GM21786 (cell line): Measurements from ENCODE around the gene PITPNB.

Source experiments
- ATAC-seq: cut with Tn5 transposase; IDR thresholded peaks from one replicate; pipeline ENCODE4 v1.9.1; 2021; ENCODE audit not compliant: unreplicated experiment

PITPNB gene

DNA sequence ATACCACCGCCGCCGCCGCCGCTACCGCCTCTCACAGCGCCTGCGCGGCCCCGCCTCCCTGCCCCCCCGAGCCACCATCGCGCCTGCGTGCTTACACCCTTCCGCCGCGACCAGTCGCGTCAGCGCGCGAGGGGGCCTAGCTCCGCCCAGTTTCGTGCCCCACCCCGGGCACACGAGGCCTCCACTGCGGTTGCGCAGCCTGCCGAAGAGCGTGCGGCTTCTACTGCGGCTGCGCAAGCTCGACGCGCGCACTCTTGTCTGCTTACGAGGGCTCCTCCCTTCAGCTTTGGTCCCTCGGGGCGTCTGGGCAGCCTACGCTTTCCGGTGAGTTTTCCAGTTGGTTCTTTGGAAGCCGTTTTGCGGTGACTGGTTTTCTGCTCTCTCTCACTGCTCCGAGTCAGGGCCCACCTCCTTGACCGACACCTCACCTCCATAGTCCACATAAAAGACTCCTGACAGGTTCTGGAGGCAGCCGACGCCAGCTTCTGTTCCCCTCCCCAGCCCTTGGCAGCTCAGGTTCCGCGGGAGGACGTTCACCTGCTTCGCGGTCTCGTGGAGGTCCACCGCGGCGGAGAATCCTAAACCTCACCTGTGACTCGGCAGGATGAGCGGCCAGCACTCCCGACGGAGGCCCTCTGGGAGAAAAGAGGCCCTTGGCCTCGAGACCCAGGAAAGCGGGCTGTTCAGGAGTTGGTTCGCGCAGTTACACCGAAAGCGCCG is at the start of gene PITPNB:
TSS of gene PITPNB (minus strand) at position 35 of the 720 bp plus-strand sequence. CDS start 65 bp downstream, outside the sequence.
- ATAC-seq = peak; percentile 74

DNA sequence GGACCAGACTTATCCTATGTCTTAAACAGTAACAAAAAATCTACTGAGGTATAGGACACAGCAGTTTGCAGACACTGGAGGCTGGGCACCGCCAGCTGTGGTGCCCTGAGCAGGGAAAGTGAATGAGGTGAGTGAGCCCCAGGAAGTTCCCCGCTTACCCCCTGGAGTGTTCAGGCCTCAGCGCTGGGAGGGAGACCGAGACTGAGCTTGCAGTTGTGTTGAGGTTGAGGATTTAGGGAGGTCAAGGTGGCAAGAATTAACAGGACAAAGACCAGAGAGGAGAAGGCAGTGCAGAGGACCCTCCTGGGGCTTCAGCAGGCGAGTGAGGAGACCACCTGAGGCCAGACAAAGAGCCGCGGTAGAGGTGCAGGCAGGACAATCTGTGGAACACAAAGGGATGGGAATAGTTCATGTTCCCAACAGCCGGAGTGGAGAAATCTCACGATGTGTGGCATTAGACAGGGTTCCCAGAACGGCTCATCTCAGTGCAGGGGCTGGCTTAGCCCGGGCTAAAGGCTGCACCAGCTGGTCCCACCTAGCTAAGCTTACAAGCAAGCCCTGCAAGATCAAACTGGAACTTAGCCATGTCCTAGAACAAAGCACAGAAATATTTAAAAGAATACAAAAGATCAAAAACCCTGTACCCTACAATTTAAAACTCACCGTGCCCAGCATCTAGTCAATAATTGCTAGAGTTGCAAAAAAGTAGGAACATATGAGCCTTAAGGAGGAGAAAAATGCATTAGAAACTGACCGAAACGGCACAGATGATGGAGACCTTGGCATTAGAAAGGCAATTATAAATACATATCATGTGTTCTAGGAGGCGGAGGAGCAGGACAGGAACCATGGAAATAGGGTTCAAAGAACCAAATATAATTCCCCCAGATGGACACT is 47.4 kb upstream of the PITPNB start:
- no peak for ATAC-seq

DNA sequence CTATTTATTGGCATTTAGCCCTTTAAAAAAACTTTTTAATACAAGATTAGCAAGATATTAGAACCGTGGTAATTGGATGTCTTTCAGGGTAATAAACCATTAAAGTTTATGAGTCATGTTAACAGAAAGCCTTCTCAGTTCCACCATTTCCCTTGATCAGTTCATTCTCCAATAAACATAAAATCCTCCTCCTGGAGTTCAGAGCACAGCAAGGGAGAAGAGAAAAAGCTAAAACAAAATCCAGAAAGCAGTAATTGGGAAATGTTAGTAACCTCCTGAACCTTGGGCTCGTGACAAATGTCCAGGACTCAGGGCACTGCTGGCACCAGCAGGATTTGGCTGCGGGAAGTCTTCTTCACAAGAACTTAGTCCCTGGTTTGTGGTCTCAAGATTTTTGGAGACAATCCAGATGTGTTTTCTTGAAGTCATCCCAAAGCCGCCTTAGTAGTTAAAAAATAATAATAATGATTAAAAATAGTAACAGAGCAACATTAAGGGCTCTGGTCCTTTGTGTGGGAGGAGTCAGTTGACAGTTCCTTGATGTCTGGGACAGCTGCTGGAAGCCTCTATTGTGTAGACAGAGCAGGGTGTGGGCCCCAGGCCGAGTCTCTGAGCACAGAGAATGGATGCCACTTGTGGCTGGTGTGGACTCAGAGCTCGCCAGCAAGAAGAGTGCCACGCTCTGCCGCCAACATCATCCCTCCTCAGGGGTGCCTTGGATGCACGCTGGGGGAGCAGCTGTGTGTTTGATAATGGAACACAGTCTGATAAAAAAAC is 43.4 kb upstream of the PITPNB start:
- no peak for ATAC-seq

DNA sequence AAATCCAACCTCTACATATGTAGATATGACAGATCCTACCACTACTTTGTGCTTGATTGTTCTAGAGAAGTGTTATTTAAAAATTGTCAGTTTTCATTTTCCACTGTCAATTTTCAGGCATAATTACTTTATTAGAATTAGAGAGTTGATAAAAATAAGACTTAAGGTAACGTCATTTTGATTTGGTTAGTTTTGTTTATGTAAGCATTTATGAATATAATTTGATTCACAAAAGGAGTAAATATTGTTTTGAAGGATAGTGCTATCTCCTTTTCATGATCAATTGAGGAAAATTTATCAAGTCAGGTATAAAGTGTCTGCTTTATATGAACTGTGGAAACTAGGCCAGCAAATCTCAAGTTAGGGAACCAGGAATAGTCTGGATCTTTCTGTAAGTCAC is 42.6 kb upstream of the PITPNB start:
- no peak for ATAC-seq

DNA sequence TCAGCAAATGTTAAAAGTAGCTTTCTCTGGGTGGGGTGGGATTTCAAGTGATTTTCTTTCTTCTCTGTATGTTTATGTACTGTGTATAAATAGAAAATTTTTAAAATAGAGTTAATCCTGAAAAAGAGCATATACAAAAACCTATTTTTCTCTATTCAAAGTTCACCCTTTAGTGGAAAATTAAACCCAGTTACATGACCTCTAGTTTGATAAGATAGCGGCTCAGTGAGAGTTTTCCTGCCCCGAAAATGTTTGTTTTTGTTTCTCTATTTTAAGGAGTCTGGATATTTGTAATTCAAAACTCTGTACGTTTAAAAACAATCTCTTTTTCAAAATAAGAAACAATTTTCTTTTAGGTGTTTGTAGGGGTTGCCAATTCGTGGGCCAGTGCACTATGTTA is 42.1 kb upstream of the PITPNB start:
- no peak for ATAC-seq

DNA sequence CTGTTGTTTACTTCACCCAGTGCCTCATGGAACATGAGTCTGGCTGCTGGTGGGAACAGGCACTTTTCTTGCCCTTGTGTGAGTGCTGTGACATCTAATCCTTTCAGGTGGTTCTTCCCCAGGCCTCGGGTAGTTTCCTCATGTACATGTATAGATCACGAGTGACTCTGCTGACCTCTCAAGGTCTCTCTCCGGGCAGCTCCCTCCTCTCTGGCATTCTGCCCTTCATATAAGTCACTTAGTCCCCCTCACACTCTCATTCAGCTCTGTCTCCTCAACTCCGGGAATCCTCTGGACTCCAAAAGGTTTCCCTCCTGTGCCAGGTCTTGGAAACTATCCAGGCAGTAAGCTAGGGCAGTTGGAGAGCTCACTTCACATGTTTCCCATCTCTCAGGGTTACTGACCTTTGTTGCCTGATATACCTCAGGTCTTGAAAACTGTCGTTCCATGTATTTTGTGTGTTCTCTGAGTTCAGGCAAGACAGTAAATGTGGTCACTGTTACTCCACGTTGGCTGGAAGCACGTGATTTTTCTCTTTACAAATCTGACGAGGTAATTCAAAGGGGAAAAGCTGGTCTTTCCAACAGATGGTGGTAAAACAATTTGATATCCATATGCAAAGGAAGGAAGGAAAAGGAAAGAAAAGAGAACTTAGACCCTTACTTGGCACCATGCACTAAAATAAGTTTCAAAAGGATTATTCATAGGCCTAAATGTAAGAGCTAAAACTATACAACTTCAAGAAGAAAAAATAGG is 40.5 kb upstream of the PITPNB start:
- no peak for ATAC-seq

GRCh38 chr22:27952779-27953178 is 33.7 kb upstream of the PITPNB start:
- no peak for ATAC-seq

- ATAC-seq = no peak
Measured at GRCh38 chr22:27952091-27952490, 33.0 kb upstream of the PITPNB start.

GRCh38 chr22:27949421-27949820 is 30.4 kb upstream of the PITPNB start:
- no peak for ATAC-seq

DNA sequence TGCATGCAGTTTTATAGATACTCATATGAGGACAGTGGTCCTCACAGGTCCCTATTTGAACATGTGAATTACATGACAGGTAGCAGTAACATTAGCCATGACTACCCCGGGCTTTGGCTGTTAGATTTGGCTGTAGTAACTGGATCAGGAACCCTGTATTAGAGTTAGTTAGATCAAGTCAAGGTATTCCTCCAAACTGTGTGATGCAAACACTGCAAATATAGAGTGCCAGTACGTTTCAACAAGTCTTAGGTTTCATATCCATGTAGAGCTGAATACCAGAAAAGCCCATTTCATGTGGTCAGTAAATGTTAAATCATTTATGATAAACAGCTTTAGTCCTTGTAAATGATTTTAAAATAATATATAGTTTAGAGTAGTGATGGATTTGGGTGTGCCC is 29.5 kb upstream of the PITPNB start:
- ATAC-seq = no peak

- ATAC-seq = no peak
Measured at GRCh38 chr22:27947448-27947847, 28.4 kb upstream of the PITPNB start.

DNA sequence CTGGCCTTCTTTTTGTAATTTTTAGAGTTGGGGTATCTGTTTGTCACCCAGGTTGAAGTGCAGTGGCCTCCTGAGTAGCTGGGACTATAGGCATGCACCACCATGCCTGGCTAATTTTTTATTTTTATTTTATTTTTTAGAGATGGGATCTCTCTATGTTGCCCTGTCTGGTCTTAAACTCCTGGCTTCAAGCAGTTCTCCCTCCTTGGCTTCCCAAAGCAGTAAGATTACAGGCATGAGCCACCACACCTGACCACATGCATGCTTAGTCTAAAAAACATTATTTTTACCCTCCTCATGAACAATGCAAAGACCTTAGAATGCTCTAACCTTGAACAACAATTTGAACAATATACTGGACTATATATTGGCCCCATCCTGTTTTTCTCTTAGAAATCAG is 22.1 kb upstream of the PITPNB start:
- no peak for ATAC-seq

GRCh38 chr22:27937453-27937852 is 18.4 kb upstream of the PITPNB start:
- no peak for ATAC-seq

DNA sequence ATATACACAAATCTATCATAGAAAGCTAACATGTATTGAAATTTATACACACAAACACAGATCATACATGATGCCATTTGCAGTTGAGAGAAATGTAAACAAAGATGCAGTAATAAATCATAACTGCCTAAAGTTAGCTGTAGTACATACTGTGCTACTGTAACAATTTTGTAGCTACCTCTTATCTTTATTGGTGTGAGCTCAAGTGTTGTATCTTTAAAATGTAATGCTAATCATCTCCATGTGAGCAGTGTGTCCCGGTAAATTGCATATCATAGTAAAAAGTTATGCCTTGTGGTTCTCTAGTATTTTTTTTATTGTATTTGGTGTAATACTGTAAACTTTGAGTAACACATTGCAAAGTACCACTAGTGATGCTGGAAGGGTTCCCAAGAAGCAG is 16.8 kb upstream of the PITPNB start:
- ATAC-seq = no peak

- no peak for ATAC-seq
Measured at GRCh38 chr22:27934069-27934468, 15.0 kb upstream of the PITPNB start.

GRCh38 chr22:27933186-27933983 is 14.3 kb upstream of the PITPNB start:
- ATAC-seq = no peak

- ATAC-seq = no peak
Measured at GRCh38 chr22:27930331-27931060, 11.4 kb upstream of the PITPNB start.

GRCh38 chr22:27927608-27928007 is 8.6 kb upstream of the PITPNB start:
- no peak for ATAC-seq

GRCh38 chr22:27925331-27925730 is 6.3 kb upstream of the PITPNB start:
- ATAC-seq = no peak
